Measurements from ENCODE around the gene CAD.
"Not testable (repeated sequence)": the region's sequence is repeated elsewhere in the genome, so short reads cannot be mapped to it uniquely, and the experiment has no call there.

Gene CAD

GRCh38 chr2:27186613-27187345 lies 30.4 kb upstream of the CAD start:
- no peak for DNase-seq
- TF ChIP-seq POLR2A (IDR thresholded peaks at IDR 0.05; ENCODE audit: low read length): no peak
- no peak for TF ChIP-seq GATA1 (IDR thresholded peaks at IDR 0.05; ENCODE audit: low read depth, low read length)

GRCh38 chr2:27189989-27190388 lies 27.2 kb upstream of the CAD start:
- TF ChIP-seq POLR2A (IDR thresholded peaks at IDR 0.05; ENCODE audit: low read length) (no peak), GATA1 (IDR thresholded peaks at IDR 0.05; ENCODE audit: low read depth, low read length) (no peak)

GRCh38 chr2:27191070-27191829 lies 25.9 kb upstream of the CAD start:
- TF ChIP-seq POLR2A (IDR thresholded peaks at IDR 0.05; ENCODE audit: low read length): no peak
- TF ChIP-seq GATA1 (IDR thresholded peaks at IDR 0.05; ENCODE audit: low read depth, low read length): no peak
- DNase-seq: peak; percentile 57 to 59

More at GRCh38 chr2:27189989-27190388, 27.2 kb upstream of the CAD start:
- no peak for DNase-seq

DNA sequence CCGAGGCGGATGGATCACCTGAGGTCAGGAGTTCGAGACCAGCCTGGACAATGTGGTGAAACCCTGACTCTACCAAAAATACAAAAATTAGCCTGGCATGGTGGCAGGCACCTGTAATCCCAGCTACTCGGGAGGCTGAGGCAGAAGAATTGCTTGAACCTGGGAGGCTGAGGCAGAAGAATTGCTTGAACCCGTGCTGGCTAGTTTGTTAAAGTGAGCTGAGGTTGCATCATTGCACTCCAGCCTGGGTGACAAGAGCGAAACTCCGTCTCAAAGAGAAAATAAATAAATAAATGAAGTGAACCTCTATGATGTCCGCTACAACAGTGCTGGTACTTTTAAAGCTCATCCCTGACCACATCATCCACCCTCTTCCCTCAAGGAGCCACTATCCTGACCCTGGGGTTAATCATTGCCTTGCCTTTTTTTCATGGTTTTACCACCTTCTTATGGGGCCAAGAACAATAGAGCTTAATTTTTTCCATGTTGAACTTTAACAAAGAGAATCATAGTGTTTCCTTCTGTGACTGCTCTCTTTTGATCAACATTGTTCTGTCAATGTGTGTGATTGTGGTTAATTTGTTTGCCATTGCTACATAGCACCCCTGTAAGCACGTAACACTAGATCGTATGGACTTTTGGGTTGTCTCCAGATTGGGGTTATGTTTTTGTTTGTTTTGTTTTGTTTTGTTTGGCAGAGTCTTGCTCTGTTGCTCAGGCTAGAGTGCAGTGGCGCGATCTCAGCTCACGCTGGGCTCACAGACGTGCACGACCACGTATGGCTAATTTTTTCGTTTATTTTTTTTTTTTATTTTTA lies 22.4 kb upstream of the CAD start:
- DNase-seq: no peak
- TF ChIP-seq POLR2A (IDR thresholded peaks at IDR 0.05; ENCODE audit: low read length) (no peak), GATA1 (IDR thresholded peaks at IDR 0.05; ENCODE audit: low read depth, low read length) (no peak)

GRCh38 chr2:27195799-27196198 lies 21.4 kb upstream of the CAD start:
- not testable (repeated sequence) for DNase-seq

- DNase-seq: not testable (repeated sequence)
Measured at GRCh38 chr2:27198068-27198467, 19.1 kb upstream of the CAD start.

DNA sequence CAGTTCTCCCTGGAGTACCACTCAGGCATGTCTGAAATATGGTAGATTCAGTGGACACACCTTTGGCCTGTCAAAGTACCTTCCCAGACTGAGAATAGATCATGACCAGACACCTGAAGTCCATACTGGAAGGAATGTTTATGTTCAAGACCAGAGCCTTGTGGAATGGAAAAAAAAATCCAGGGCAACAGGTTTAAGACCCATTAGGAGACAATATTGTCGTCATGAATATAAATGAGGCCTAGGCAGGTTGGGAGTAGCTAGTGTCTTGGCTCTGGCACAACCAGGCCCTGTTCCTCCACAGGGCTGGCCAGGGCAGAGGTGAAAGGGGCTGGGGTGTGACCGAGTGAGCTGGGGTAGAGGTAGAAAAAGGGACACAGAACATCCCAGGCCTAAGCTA lies 18.5 kb upstream of the CAD start:
- TF ChIP-seq GATA1 (IDR thresholded peaks at IDR 0.05; ENCODE audit: low read depth, low read length): no peak
- no peak for TF ChIP-seq POLR2A (IDR thresholded peaks at IDR 0.05; ENCODE audit: low read length)
- DNase-seq: no peak

DNA sequence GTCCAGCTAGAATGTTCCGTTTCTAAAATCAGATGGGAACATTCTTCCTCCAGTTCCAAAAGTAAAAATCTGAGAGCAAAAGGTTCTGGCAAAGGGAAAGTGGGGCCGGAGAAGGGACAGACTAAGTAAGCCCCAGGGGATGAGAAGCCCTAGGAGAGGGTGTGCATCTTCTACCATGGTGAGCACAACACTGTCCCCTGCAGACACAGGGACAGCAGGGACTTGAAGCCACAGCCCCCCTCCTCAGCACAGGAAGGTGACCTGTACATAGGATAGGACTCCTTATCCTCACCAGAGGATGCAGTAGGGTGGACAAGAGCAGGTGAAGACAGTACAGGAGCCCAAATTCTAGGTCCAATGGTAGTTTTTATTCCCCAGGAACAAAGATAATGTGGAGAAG lies 17.9 kb upstream of the CAD start:
- no peak for DNase-seq
- TF ChIP-seq GATA1 (IDR thresholded peaks at IDR 0.05; ENCODE audit: low read depth, low read length): no peak
- TF ChIP-seq POLR2A (IDR thresholded peaks at IDR 0.05; ENCODE audit: low read length): no peak

DNA sequence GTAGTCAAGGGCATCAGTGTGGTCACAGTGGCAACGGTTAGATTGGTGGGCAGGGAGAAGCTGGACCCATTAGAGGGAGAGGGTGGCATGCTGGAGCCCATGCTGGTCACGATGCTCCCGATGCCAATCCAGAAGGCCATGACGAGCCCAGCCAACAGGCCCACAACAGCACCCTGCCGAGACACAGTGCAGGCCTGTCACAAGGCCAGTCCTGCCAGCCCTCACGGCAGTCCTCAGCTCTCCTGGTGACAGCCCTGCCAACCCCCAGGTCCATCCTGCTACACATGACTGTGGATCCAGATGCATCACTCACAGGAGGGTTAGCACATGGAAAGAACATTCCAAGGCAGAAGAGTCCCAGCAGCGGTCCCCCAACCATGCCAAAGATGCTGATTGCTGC lies 15.5 kb upstream of the CAD start:
- DNase-seq: no peak
- no peak for TF ChIP-seq GATA1 (IDR thresholded peaks at IDR 0.05; ENCODE audit: low read depth, low read length)
- TF ChIP-seq POLR2A (IDR thresholded peaks at IDR 0.05; ENCODE audit: low read length): no peak

- no peak for DNase-seq
- no peak for TF ChIP-seq POLR2A (IDR thresholded peaks at IDR 0.05; ENCODE audit: low read length)
Measured at GRCh38 chr2:27202854-27203253, 14.3 kb upstream of the CAD start.

DNA sequence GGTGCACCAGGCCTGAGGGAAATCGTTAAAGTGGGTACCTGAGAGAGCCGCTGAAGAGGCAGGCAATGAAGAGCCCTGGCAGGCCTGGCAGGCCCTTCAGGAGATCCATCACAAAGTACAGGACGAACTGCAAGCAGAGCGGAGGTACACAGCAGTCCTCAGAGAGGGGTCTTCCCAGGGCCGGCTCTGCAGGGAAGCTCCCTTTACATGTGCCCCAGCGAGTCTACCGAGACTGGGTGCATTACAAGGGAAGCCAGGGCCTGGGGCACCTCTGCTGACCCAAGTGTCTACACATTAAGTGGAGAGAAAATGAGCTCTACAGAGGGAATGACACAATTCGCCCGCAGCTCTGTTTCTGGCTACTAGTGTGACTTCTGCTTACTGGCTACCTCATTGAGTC lies 13.4 kb upstream of the CAD start:
- no peak for TF ChIP-seq GATA1 (IDR thresholded peaks at IDR 0.05; ENCODE audit: low read depth, low read length)
- no peak for TF ChIP-seq POLR2A (IDR thresholded peaks at IDR 0.05; ENCODE audit: low read length)
- no peak for DNase-seq

DNA sequence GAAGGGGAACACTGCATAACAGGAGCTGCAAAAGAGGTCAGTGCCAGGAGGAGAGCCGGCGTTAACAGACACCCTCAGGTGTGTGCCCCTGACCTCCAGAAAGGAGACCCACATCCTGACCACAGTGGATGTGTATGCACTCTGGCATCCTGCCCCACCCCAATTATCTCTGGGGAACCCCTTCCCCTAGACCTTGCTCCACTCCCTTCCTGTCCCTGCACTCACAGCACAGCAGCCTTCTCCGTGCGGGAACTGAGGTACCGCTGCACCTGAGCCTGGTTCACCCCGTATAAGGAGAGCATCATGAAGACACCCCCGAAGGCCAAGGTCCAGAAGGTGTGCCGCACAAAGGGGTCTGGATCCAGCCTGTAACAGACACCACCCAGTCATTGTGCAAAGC lies 12.6 kb upstream of the CAD start:
- no peak for DNase-seq
- no peak for TF ChIP-seq POLR2A (IDR thresholded peaks at IDR 0.05; ENCODE audit: low read length)

DNA sequence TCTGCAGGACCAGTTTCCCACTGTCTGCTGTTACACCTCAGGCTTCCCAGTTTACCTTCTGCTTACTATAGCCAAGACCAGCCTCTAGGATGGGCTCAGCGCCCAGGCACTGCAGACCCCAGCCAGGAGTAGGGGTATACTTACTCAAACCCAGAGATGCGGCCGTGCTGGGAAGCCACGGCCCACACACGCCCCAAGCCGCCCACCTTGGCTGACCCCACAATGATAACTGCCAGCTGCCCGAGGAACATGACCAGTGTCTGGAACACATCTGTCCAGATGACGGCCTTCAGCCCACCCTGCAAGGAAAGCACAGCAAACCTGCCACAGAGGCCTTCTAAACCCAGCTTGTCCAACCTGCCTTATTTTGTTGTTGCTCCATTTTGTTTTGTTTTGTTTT lies 12.0 kb upstream of the CAD start:
- no peak for DNase-seq
- TF ChIP-seq GATA1 (IDR thresholded peaks at IDR 0.05; ENCODE audit: low read depth, low read length) (no peak), POLR2A (IDR thresholded peaks at IDR 0.05; ENCODE audit: low read length) (no peak)

DNA sequence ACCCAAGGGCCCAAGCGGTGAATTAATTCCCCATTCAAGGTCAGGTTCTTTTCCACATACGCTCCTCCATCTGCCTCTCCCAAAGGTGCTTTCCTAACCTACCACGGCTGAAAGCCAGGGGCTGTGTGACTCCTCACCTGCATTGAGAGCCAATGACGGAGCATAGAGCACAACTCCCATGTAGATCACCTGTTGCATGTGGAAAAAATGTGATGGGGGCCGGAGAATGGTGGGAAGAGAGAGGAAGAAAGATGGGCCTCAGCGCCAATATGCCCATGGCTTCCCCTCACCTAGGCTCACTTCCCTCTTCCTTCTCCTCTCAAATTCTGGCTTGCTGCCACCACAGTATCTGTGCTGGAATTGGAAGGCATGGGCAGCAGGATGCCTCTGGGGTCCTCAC lies 10.8 kb upstream of the CAD start:
- TF ChIP-seq POLR2A (IDR thresholded peaks at IDR 0.05; ENCODE audit: low read length) (no peak), GATA1 (IDR thresholded peaks at IDR 0.05; ENCODE audit: low read depth, low read length) (no peak)
- no peak for DNase-seq

All from erythroblast (primary cell).